HepG2 (cell line): ENCODE measurements around the gene GORASP2. TPM values are rescaled to one million over a fixed set of nuclear protein-coding genes. Genes with fewer than 3 reads are reported as not detected.
A peak's percentile ranks its signal among the peaks of the same experiment; 100 is the strongest.

Experiments used
- ATAD3A ChIP-seq: sonication (generic); formaldehyde crosslinking; IDR thresholded peaks from 2 replicates; pipeline ENCODE4 v1.4.0; 2020; ENCODE audit warnings: missing genetic modification reagents
- FIP1L1 ChIP-seq: fragments of 200-400 bp; formaldehyde crosslinking; IDR thresholded peaks from 2 replicates; pipeline ENCODE4 v1.6.1; 2018; ENCODE audit warnings: low read depth, mild to moderate bottlenecking, low read length, moderate library complexity, borderline replicate concordance; ENCODE audit not compliant: insufficient read depth
- FLYWCH1 ChIP-seq: sonication (generic); formaldehyde crosslinking; IDR thresholded peaks from 2 replicates; pipeline ENCODE4 v1.8.1; 2023; ENCODE audit warnings: mild to moderate bottlenecking, missing genetic modification reagents
- GATAD2A ChIP-seq: IDR thresholded peaks from 2 replicates; pipeline ENCODE4 v1.6.1; 2016
- IRF2 ChIP-seq: IDR thresholded peaks from 2 replicates; pipeline ENCODE4 v1.6.1; 2018; ENCODE audit warnings: missing genetic modification reagents, missing compliant biosample characterization
- MTF1 ChIP-seq: sonication (generic); formaldehyde crosslinking; IDR thresholded peaks from 2 replicates; pipeline ENCODE4 v1.5.0; 2020; ENCODE audit warnings: missing genetic modification reagents
- POLR2A ChIP-seq, 2 experiments: IDR thresholded peaks; 2 replicates each; pipeline ENCODE4 v1.6.1; 2011; ENCODE audit warnings: low read depth in 2 of 2, low read length in 2 of 2, mild to moderate bottlenecking in 1 of 2, moderate library complexity in 1 of 2; ENCODE audit not compliant: insufficient read depth in 1 of 2
- RBFOX2 ChIP-seq: fragments of 200-400 bp; formaldehyde crosslinking; IDR thresholded peaks from 2 replicates; pipeline ENCODE4 v1.6.1; 2017; ENCODE audit warnings: low read depth, mild to moderate bottlenecking, low read length
- SP1 ChIP-seq, 2 experiments: fragments of 450-650 bp in 1 of 2; sonication (generic) in 1 of 2; formaldehyde crosslinking in 1 of 2; IDR thresholded peaks; 2 replicates each; pipeline versions ENCODE4 v1.4.0 to v1.6.1; 2016 to 2020; ENCODE audit warnings: missing genetic modification reagents in 1 of 2
- SYNCRIP ChIP-seq: fragments of 200-400 bp; formaldehyde crosslinking; IDR thresholded peaks from 2 replicates; pipeline ENCODE4 v1.6.1; 2018; ENCODE audit warnings: mild to moderate bottlenecking, low read depth, low read length; ENCODE audit not compliant: insufficient read depth
- TFAP4 ChIP-seq: sonication (generic); IDR thresholded peaks from 2 replicates; pipeline ENCODE4 v1.6.1; 2016; ENCODE audit warnings: low read depth, borderline replicate concordance
- THAP9 ChIP-seq: sonication (generic); formaldehyde crosslinking; IDR thresholded peaks from 2 replicates; pipeline ENCODE4; 2020; ENCODE audit warnings: missing genetic modification reagents, mild to moderate bottlenecking, borderline replicate concordance
- ZNF234 ChIP-seq: sonication (generic); formaldehyde crosslinking; conservative IDR thresholded peaks from 2 replicates; pipeline ENCODE4 v1.5.1; 2020; ENCODE audit warnings: mild to moderate bottlenecking, missing genetic modification reagents
- ZNF296 ChIP-seq: sonication (generic); formaldehyde crosslinking; conservative IDR thresholded peaks from 2 replicates; pipeline ENCODE4 v1.5.0; 2020; ENCODE audit warnings: mild to moderate bottlenecking, missing genetic modification reagents
- ZNF343 ChIP-seq: sonication (generic); formaldehyde crosslinking; IDR thresholded peaks from 2 replicates; pipeline ENCODE4 v1.4.0; 2020; ENCODE audit warnings: mild to moderate bottlenecking, missing genetic modification reagents
- ZNF367 ChIP-seq: sonication (generic); formaldehyde crosslinking; IDR thresholded peaks from 2 replicates; pipeline ENCODE4 v1.4.0; 2020; ENCODE audit warnings: missing genetic modification reagents, borderline replicate concordance
- ZNF407 ChIP-seq: sonication (generic); formaldehyde crosslinking; IDR thresholded peaks from one replicate; pipeline ENCODE4 v1.5.1; 2020; ENCODE audit warnings: mild to moderate bottlenecking, missing genetic modification reagents; ENCODE audit errors: not compliant biosample characterization
- polyA plus RNA-seq, 8 experiments: library from polyadenylated mRNA; depleted of rRNA in 3 of 8; stranded (reverse) in 7 of 8; unstranded in 1 of 8; fragments of >200 nt; fragmentation: Illumina TruSeq in 4 of 8; extraction: Trizol in 4 of 8; gene quantifications; 2 replicates each; pipeline versions ENCODE4 v1.2.1 to v1.2.3, GENCODE V29; 2011 to 2016; ENCODE audit warnings: low read depth in 4 of 8, missing spikeins in 1 of 8, mixed read lengths in 1 of 8; ENCODE audit not compliant: insufficient read depth in 1 of 8
- total RNA-seq, 5 experiments: library from RNA; depleted of rRNA; stranded (reverse); fragments of >200 nt; fragmentation: Illumina TruSeq; extraction: Trizol; gene quantifications; 2 replicates each; pipeline ENCODE4 v1.2.3, GENCODE V29; 2016; ENCODE audit warnings: low read depth in 1 of 5

Gene GORASP2
- total and polyA plus RNA-seq, 2 of the 13 experiments (the other 11 are each of a cell fraction or from before 2014, with no cell fraction given) = 103 to 239 TPM

- peak; percentile 62; the same call in 1 of the 2 replicates for TF ChIP-seq FIP1L1
- TF ChIP-seq ZNF367 (CRISPR knock-in tag) = 0 out of 2 replicates have a peak, but pooled peaks have one; percentile 16
- peak; percentile 98 for TF ChIP-seq ZNF296 (CRISPR knock-in tag)
- 0 out of 2 replicates have a peak, but pooled peaks have one; percentile 57 for TF ChIP-seq MTF1
- TF ChIP-seq GATAD2A (CRISPR knock-in tag) = peak; percentile 26
- TF ChIP-seq THAP9 (CRISPR knock-in tag) = peak; percentile 67; the same call in 1 of the 2 replicates
- peak; percentile 31; the same call in 1 of the 2 replicates for TF ChIP-seq FLYWCH1 (CRISPR knock-in tag)
- peak; percentile 37; the same call in 1 of the 2 replicates for TF ChIP-seq ZNF234
- peak; percentile 94 for TF ChIP-seq RBFOX2
- TF ChIP-seq SYNCRIP = no peak
- TF ChIP-seq ATAD3A = no peak
- TF ChIP-seq POLR2A (IDR thresholded peaks at IDR 0.05; ENCODE audit: insufficient read depth in 1 of 2, low read depth in 2 of 2, low read length in 2 of 2) = peak; percentile 61
- TF ChIP-seq TFAP4 = peak; percentile 47; the same call in 1 of the 2 replicates
- peak; percentile 94 for TF ChIP-seq ZNF343 (CRISPR knock-in tag)
- TF ChIP-seq SP1 (IDR thresholded peaks at IDR 0.05) = no peak
- TF ChIP-seq SP1 (CRISPR knock-in tag; IDR thresholded peaks at IDR 0.05) = peak; percentile 55; the same call in 1 of the 2 replicates
- TF ChIP-seq IRF2 (CRISPR knock-in tag) = 0 out of 2 replicates have a peak, but pooled peaks have one; percentile 44
- TF ChIP-seq ZNF407 (CRISPR knock-in tag) = peak; percentile 71
Observed at GRCh38 chr2:170973492-170974303, 44.6 kb downstream of the GORASP2 start (continued).
